ENCODE results near the gene TBC1D1.

TBC1D1 gene

DNA sequence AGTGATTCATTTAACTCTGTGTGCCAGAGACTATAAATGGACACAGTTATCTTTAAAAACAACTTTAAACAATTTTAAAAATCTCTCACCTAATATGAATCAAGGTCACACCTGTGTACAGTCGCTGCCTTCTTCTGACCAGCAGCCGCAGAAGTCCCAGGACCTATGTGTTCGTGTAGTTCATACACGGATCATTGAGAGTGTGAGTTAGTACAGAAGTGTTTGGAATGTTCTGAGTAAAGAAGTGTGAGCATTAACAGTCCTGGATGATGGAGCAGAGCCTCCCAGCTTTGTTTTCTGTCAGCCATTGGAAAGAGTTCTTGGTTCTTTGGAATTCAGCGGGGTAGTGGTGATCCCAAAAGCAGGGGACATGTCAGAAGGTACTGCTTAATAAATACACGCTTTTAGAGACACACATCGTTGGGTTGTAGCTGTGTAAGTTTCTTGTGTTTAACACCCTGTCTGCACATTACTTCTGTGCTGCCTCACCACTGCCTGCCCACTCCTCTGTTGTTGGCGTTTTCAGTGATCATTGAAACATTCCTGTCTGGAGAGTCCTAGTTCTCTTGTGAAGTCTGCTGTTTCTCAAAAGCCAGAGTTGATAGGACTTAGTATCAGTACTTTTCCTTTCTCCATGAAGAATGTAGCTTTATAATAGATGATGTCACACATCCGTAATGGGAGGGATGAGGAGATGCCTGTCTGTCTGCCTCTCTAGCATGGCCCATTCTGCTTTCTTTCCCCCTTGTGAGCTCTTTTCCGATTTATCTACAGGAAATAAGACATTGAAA, 159.9 kb downstream of the TBC1D1 start:
- Mint-ChIP-seq H3K36me3 (ENCODE audit: low read depth) (peaks cover 21% of the 10 kb centered on the region), H3K9me3 (no peaks in the 10 kb centered on the region), H3K27me3 (ENCODE audit: low read depth) (no peaks in the 10 kb centered on the region), H3K27ac (no peak overlapping the region), H3K4me3 (no peak overlapping the region), H3K4me1 (ENCODE audit: low read depth) (peaks cover 2% of the 10 kb centered on the region)

DNA sequence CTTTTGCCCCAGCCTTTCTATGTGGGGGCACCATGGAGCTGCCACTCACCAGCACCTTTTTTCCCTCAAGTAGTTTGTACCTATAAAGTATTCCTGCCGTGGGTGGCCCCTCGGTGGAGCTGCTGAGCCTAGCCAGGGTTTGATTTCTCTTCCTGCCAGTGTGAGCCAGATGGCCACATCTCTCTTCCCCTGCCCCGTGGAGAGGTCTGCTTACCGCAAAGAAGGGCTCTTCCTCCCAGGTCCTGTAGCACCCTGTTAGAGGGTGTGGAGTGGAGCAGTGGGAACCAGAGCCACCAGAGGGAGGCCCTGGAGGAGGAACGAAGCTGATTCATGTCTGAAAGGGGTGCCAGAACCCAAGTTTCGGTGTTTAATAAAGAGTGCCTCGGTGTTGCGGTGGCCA, 164.7 kb downstream of the TBC1D1 start:
- H3K36me3 Mint-ChIP-seq (ENCODE audit: low read depth): peaks cover 33% of the 10 kb centered on the region
- H3K4me1 Mint-ChIP-seq (ENCODE audit: low read depth): no peaks in the 10 kb centered on the region
- H3K27me3 Mint-ChIP-seq (ENCODE audit: low read depth): no peaks in the 10 kb centered on the region
- H3K9me3 Mint-ChIP-seq: no peaks in the 10 kb centered on the region
- no peak overlapping the region for H3K4me3 Mint-ChIP-seq
- no peak overlapping the region for H3K27ac Mint-ChIP-seq

DNA sequence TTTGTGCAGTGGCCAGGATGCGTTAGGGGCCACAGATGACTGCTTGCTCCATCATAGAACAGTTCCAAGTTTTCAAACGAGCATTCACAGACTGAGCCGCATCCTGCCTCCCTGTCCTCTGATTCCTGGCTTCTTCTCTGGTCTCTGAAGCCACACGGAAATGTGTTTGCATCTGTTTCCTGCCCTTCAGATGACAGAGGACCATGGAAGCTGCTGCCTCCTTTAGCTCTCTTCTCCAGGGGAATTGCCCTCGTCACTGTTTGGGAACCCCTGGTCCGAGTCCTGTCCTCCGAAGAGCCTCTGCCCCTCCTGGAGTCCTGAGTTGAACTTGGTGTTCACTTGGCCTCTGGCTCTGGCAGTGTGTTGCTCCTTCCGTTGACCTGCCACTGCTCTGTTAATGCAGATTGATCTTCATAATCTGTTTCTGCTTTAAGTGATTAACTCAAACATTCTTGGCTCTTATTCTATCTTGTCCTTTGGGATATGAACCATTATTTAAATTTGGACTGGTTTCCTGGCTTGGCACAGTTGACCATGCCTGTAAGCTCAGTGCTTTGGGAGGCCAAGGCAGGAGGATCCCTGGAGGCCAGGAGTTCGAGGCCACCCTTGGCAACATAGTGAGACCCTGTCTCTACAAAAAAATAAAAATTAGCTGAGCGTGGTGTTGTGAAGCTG, 165.3 kb downstream of the TBC1D1 start:
- Mint-ChIP-seq H3K4me1 (ENCODE audit: low read depth) (no peaks in the 10 kb centered on the region), H3K36me3 (ENCODE audit: low read depth) (peaks cover 34% of the 10 kb centered on the region), H3K9me3 (no peaks in the 10 kb centered on the region), H3K4me3 (no peak overlapping the region), H3K27me3 (ENCODE audit: low read depth) (no peaks in the 10 kb centered on the region), H3K27ac (no peak overlapping the region)

DNA sequence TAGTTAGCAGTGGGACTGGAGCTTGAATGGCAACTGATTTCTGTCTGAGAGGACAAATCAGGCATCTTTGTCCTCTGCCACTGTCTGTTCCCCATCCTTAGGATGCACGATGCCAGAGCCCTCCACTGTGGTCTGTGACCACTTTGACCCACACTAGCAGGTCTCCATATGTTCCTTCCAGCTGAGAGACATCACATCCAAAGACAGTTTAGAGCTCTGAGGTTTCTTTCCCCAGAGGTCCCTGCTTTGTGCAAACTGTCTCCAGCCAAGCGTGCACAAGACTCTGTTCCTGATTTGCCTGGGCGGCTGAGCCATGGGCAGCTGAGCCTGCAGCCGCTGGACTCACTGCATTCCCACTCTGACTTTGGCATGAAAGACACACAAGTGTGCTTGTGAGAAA, 167.3 kb downstream of the TBC1D1 start:
- H3K27ac Mint-ChIP-seq: no peak overlapping the region
- no peaks in the 10 kb centered on the region for H3K9me3 Mint-ChIP-seq
- H3K27me3 Mint-ChIP-seq (ENCODE audit: low read depth): no peaks in the 10 kb centered on the region
- no peak overlapping the region for H3K4me3 Mint-ChIP-seq
- H3K4me1 Mint-ChIP-seq (ENCODE audit: low read depth): peaks cover 12% of the 10 kb centered on the region
- H3K36me3 Mint-ChIP-seq (ENCODE audit: low read depth): peaks cover 35% of the 10 kb centered on the region

DNA sequence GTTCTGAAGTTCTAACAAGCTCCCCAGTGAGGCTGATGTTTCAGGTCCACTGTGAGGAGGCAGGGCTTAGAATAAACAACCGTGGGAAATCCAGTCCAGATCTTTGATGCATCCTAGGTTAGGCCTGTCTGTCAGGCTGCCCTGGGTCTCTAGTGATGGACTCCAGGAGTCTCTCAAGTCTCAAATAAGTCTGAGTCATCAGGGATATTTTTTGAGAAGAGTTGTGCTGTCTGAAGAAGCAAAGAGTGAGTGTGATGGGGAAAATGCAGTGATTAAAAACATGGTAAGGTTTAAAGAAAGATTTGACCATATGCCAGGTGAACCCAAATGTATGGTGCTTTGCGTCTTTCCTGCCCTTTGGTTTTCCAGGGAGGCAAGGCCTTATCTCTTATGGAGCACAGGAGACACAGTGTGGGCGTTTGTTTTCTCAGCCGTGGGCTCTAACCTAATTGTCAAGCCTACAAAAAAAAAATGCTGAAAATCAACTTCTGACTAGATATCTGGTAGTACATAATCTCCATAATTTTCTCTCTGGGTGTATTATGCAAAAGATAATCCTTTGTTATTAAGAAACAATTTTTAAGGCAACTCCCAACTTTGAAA, 170.0 kb downstream of the TBC1D1 start:
- Mint-ChIP-seq H3K27me3 (ENCODE audit: low read depth) (no peaks in the 10 kb centered on the region), H3K4me1 (ENCODE audit: low read depth) (peaks cover 13% of the 10 kb centered on the region), H3K27ac (no peak overlapping the region), H3K9me3 (no peaks in the 10 kb centered on the region), H3K36me3 (ENCODE audit: low read depth) (peaks cover 24% of the 10 kb centered on the region), H3K4me3 (no peak overlapping the region)

DNA sequence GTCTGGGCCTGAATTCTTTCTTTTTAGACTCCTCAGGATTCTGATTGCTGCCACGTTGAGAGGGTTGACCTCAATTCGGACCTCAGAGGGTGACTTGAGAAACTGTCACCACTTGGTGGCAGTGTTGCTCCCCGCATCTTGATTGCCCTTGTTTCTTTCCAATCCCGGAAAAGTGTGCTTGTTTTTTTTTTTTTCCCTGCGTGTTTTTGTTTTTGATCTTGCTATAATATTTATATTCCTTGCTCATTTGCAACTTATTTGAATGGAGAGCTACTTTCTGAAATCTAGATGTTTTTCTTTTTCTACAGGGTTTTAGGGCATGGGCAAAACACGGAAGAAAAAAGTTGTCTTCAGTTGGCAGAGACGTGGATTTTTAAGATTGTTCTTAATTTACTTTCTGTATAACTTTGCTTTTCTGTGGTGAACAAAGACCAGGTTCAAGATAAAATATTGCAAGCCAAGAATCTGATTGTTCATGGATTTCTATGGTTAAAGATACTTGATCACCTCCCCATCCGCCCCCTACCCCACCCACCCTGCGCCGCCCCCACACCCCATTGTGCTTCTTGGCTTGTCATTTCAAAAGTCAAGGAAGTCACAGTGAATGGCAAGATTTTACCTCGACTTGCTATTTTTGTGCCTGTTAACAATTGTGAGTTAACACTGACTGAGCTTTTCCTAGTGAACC, 171.3 kb downstream of the TBC1D1 start:
- Mint-ChIP-seq H3K4me1 (ENCODE audit: low read depth) (peaks cover 13% of the 10 kb centered on the region), H3K4me3 (peak overlapping the region; percentile 82), H3K9me3 (no peaks in the 10 kb centered on the region), H3K27me3 (ENCODE audit: low read depth) (no peaks in the 10 kb centered on the region), H3K36me3 (ENCODE audit: low read depth) (peaks cover 23% of the 10 kb centered on the region), H3K27ac (no peak overlapping the region)

DNA sequence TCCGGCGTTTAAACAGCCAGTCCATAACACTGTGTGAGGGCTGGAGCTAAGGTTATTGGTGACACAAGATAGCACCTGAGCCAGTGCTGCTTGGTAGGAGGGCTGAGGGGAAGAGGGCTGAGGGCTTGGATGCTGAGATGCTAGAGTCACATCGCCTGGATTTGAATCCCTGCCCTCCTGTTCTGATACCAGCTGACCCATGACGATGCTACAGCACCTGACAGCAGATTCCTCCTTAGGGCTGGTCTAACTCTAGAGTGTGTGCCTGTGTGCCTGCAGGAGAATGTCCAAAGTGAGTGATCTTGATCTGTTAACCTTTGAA, 171.9 kb downstream of the TBC1D1 start:
- H3K4me3 Mint-ChIP-seq: peak overlapping the region; percentile 19

DNA sequence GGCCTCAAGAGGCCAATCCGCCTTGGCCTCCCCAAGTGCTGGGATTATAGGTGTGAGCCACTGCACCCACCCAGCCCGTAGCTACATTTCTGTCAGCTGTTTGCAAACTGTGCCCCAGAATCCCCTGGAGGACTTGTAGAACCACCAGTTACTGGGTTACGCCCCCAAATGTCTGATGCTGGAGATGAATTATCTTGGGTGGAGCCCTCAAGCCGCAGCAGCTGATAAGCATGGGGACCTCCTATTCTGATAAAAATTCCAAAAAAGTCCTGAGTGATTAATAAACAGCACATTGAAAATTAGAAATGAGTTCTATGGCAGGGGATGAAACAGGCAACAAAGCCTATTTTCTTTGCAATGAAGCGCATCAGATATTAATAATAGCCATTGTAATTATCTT, 174.3 kb downstream of the TBC1D1 start:
- Mint-ChIP-seq H3K27me3 (ENCODE audit: low read depth) (no peaks in the 10 kb centered on the region), H3K4me1 (ENCODE audit: low read depth) (peaks cover 24% of the 10 kb centered on the region), H3K27ac (no peak overlapping the region), H3K36me3 (ENCODE audit: low read depth) (peaks cover 19% of the 10 kb centered on the region), H3K9me3 (no peaks in the 10 kb centered on the region), H3K4me3 (no peak overlapping the region)

More for the DNA sequence above, 171.9 kb downstream of the TBC1D1 start:
- Mint-ChIP-seq H3K36me3 (ENCODE audit: low read depth) (peaks cover 21% of the 10 kb centered on the region), H3K4me1 (ENCODE audit: low read depth) (peaks cover 13% of the 10 kb centered on the region), H3K27me3 (ENCODE audit: low read depth) (no peaks in the 10 kb centered on the region), H3K9me3 (no peaks in the 10 kb centered on the region), H3K27ac (no peak overlapping the region)

DNA sequence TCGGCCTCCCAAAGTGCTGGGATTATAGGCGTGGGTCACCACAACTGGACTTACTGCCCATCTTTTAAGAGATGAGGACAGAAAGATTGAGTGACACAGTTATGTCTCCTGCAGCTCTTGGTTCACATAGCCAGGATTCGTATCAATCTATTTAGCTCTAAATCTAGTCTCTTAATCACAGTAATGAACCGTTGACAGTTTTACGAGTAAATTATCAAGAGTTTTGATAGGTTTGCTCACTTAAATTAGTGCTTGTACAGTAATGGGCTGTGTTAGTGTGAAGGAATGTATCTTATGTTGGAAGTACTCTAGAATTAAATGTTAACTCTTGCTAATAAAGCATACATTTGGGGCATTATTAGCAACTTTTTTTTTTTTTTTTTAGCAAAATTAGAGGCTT, 175.0 kb downstream of the TBC1D1 start:
- Mint-ChIP-seq H3K27ac (no peak overlapping the region), H3K36me3 (ENCODE audit: low read depth) (peaks cover 12% of the 10 kb centered on the region), H3K4me3 (no peak overlapping the region), H3K9me3 (no peaks in the 10 kb centered on the region), H3K4me1 (ENCODE audit: low read depth) (peaks cover 24% of the 10 kb centered on the region), H3K27me3 (ENCODE audit: low read depth) (no peaks in the 10 kb centered on the region)

DNA sequence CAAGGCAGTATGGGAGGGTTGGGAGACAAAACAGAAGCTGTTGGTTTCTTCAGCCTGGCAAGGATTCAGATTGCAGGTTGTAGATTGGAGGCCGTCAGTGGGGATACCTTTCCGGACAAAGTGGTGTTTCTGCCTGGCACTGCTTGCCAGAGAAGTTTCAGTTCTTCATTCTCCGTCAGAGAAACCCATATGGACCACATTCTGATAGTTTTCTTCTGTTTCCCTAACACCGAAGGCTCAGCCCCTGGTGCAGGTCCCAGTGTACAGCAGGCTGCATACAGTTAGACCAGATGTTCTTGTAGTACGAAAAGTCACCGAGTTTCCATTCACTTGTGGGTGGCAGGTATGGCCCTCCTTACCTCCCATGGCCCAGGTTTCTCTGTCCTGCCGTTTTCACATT, 176.6 kb downstream of the TBC1D1 start:
- Mint-ChIP-seq H3K9me3 (no peaks in the 10 kb centered on the region), H3K4me3 (no peak overlapping the region)

DNA sequence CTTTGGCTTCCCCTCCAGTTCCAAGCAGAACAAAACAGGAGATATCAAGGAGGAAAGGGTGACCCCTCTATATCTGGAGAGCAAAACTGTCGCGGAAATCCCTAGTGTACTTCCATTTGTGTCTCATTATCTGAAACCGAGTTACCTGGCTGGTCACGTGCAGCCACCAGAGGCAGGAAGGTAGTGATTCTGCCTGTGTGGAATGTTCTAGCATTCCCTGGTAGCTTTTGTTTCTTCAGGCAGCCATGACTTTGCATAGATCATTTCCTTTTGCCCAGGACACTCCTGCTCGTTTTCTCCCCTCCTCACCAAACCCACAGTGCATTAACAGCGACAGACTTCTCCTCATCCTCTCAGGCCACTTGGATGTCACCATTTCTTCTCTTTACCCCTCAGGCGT, 177.2 kb downstream of the TBC1D1 start:
- H3K4me3 Mint-ChIP-seq: no peak overlapping the region
- H3K27ac Mint-ChIP-seq: no peak overlapping the region
- no peaks in the 10 kb centered on the region for H3K27me3 Mint-ChIP-seq (ENCODE audit: low read depth)
- H3K4me1 Mint-ChIP-seq (ENCODE audit: low read depth): peaks cover 24% of the 10 kb centered on the region
- H3K36me3 Mint-ChIP-seq (ENCODE audit: low read depth): peaks cover 12% of the 10 kb centered on the region
- H3K9me3 Mint-ChIP-seq: no peaks in the 10 kb centered on the region

More for the DNA sequence above, 176.6 kb downstream of the TBC1D1 start:
- H3K4me1 Mint-ChIP-seq (ENCODE audit: low read depth): peaks cover 25% of the 10 kb centered on the region
- H3K36me3 Mint-ChIP-seq (ENCODE audit: low read depth): peaks cover 11% of the 10 kb centered on the region
- H3K27me3 Mint-ChIP-seq (ENCODE audit: low read depth): no peaks in the 10 kb centered on the region
- no peak overlapping the region for H3K27ac Mint-ChIP-seq

DNA sequence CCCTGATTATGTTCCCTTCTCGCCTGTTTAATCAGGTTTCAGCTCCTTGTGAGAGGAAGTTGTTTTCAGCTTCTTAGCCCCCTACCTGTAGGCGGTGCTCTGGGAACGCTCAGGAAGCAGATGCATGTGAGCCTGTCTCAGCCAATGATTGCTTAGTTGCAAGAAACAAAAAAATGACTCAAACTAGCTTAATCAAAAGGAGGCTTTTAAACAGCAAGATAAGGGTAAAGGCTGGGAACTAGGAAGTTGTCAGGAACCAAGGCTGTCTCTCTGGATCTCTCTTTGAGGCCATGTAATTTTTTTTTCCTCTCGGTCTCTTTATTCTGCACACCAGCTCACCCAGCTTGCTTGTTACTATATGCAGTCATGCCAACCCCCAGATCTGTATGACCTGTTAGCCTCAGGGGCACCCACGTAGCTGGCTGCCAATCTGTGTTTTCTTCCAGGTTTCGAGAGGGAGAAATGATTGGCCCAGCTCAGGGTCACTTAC, 178.4 kb downstream of the TBC1D1 start:
- H3K27me3 Mint-ChIP-seq (ENCODE audit: low read depth): no peaks in the 10 kb centered on the region
- no peaks in the 10 kb centered on the region for H3K9me3 Mint-ChIP-seq
- H3K4me1 Mint-ChIP-seq (ENCODE audit: low read depth): peaks cover 22% of the 10 kb centered on the region
- peak overlapping the region; percentile 45 for H3K27ac Mint-ChIP-seq
- H3K4me3 Mint-ChIP-seq: no peak overlapping the region
- H3K36me3 Mint-ChIP-seq (ENCODE audit: low read depth): peaks cover 15% of the 10 kb centered on the region

DNA sequence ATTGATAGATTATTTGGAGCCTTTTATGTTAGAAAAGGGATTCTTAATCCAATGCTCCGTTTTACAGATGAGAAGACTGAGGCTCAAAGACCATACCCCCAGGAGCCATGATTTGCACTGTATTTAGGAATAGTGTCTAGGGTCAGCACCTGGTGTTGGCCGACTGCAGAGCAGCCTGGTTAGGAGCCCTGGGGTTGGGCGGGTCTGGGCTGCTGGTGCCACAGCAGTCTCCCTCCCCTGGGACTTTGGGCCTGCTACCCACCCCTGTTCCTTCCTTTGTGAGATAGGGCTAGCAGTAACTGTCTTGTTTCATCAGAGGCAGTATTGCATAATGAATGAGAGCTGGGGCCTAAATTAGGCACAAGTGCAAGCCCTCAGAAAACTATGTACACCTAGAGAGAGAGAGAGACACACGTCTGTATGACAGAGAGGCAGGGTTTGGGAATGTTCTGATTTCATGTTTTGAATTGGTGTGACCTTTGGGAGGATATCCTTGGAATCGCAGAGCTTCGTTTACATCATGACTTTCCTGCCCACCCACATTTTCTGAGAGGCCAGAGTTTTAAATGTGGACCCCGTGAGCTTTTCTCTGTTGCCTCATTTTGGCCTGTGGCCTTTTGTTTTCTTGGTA, 181.0 kb downstream of the TBC1D1 start:
- no peaks in the 10 kb centered on the region for H3K9me3 Mint-ChIP-seq
- H3K4me3 Mint-ChIP-seq: no peak overlapping the region
- peaks cover 25% of the 10 kb centered on the region for H3K4me1 Mint-ChIP-seq (ENCODE audit: low read depth)
- H3K36me3 Mint-ChIP-seq (ENCODE audit: low read depth): peaks cover 22% of the 10 kb centered on the region
- H3K27ac Mint-ChIP-seq: no peak overlapping the region
- H3K27me3 Mint-ChIP-seq (ENCODE audit: low read depth): no peaks in the 10 kb centered on the region

DNA sequence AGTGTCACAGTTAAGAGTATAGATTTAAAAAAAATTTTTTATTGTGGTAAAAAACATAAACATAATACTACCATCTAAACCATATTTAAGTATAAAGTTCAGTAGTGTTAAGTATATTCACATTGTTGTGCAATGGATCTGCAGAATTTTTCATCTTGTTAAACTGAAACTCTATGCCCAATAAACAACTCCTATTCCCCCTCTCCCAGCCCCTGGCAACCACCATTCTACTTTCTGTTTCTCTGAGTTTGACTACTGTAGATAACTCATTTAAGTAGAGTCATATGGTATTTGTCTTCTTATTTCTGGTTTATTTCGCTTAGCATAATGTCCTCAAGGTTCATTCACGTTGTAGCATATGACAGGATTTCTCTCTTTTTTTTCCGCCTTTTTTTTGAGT, 181.7 kb downstream of the TBC1D1 start:
- H3K27ac Mint-ChIP-seq: no peak overlapping the region
- peaks cover 24% of the 10 kb centered on the region for H3K36me3 Mint-ChIP-seq (ENCODE audit: low read depth)
- no peaks in the 10 kb centered on the region for H3K27me3 Mint-ChIP-seq (ENCODE audit: low read depth)
- H3K9me3 Mint-ChIP-seq: no peaks in the 10 kb centered on the region
- H3K4me1 Mint-ChIP-seq (ENCODE audit: low read depth): peaks cover 27% of the 10 kb centered on the region
- no peak overlapping the region for H3K4me3 Mint-ChIP-seq

Measured in T-helper 1 cell treated with Interleukin-12 subunit alpha and Interleukin-12 subunit beta and Interleukin-4 antibody, amounts not matched to agents 30 μg/mL and 1 μg/mL, for 36 hours (primary cell).